Fibroblast of the aortic adventitia (primary cell): ENCODE results near the gene UQCC2. TPM values are rescaled to one million over a fixed set of nuclear protein-coding genes. Genes with fewer than 3 reads are reported as not detected.

ENCODE experiments used
- DNase-seq: peaks from one replicate; pipeline ENCODE4 v3.0.0-alpha.2; 2010; ENCODE audit warnings: low read depth
- H3K4me3 ChIP-seq: 2 replicates; pipeline ENCODE4 v1.5.1; 2011; ENCODE audit warnings: low read depth, mild to moderate bottlenecking, control low read depth, low read length, moderate library complexity
- CTCF ChIP-seq: IDR thresholded peaks from 2 replicates; pipeline ENCODE4 v1.5.1; 2011; ENCODE audit warnings: mild to moderate bottlenecking, low read length, control low read depth, inconsistent platforms; ENCODE audit not compliant: insufficient read depth
- total RNA-seq: library from RNA; depleted of rRNA; stranded (reverse); fragments of >200 nt; gene quantifications from 2 replicates; pipeline ENCODE4 v1.2.3, GENCODE V29; 2012; ENCODE audit warnings: low replicate concordance

UQCC2 gene
- total RNA-seq, 1 donor: 20.2 TPM

- no peak for TF ChIP-seq CTCF
- no peak overlapping the region for H3K4me3 ChIP-seq
- no peak for DNase-seq
These were observed 7.1 kb downstream of the UQCC2 start for GRCh38 chr6:33704215-33705066.

GRCh38 chr6:33702345-33702977 is 9.0 kb downstream of the UQCC2 start:
- peak; percentile 68 for TF ChIP-seq CTCF
- DNase-seq: peak; percentile 64
- no peak overlapping the region for H3K4me3 ChIP-seq

GRCh38 chr6:33700391-33701050 is 11.0 kb downstream of the UQCC2 start:
- H3K4me3 ChIP-seq: no peak overlapping the region
- peak; percentile 76 for DNase-seq
- TF ChIP-seq CTCF: peak; percentile 83

GRCh38 chr6:33699739-33700138 is 11.8 kb downstream of the UQCC2 start:
- no peak overlapping the region for H3K4me3 ChIP-seq
- no peak for DNase-seq
- no peak for TF ChIP-seq CTCF

GRCh38 chr6:33699131-33699530 is 12.4 kb downstream of the UQCC2 start:
- no peak overlapping the region for H3K4me3 ChIP-seq
- DNase-seq: no peak
- no peak for TF ChIP-seq CTCF

- no peak for TF ChIP-seq CTCF
These were observed 13.0 kb downstream of the UQCC2 start for GRCh38 chr6:33698494-33698893.

More at GRCh38 chr6:33698494-33698893, 13.0 kb downstream of the UQCC2 start:
- no peak for DNase-seq
- H3K4me3 ChIP-seq: no peak overlapping the region
